ENCODE data around the gene GBP5. TPM values are rescaled to one million over a fixed set of nuclear protein-coding genes. Genes with fewer than 3 reads are reported as not detected.

The GBP5 gene
- total and polyA plus RNA-seq, 2 of the 4 experiments (the other 2 are of a cell fraction): not detected

DNA sequence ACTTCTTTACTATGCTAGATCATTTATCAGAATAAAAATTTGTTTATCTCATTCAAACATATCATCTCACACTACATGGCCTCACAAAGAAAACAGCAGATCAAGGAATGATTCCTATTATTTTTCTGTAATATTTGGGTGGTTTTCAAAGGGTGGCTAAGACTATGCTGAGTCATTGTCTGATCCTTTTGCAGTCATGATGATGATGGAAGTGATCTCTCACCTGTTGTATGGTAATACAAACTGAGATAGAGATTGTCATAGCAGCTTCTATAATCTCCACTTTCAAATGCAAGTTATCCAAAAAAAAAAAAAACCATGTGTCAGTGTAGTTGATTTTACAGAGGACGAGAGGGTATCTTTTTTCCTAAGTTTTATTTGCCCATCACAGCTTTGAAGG lies 37.2 kb upstream of the GBP5 start:
- Histone ChIP-seq H3K56ac (ENCODE audit: extremely low read depth, insufficient read depth, low read length) (no peak overlapping the region), H3K23ac (ENCODE audit: low read depth, low read length) (no peak overlapping the region), H2BK120ac (ENCODE audit: low read depth, low read length) (no peak overlapping the region), H2AK5ac (ENCODE audit: low read depth, low read length) (no peak overlapping the region), H3K14ac (replicated peaks; ENCODE audit: low read depth, low read length) (no peak overlapping the region), H2BK15ac (ENCODE audit: low read depth, low read length) (no peak overlapping the region), H2BK20ac (ENCODE audit: low read depth, low read length) (no peak overlapping the region), H3K9ac (ENCODE audit: low read depth, low read length) (no peak overlapping the region), H3K4me2 (ENCODE audit: low read depth, low read length) (no peak overlapping the region), H3K18ac (ENCODE audit: low read depth, low read length) (no peak overlapping the region), H3K4me1 (ENCODE audit: control insufficient read depth, insufficient read depth, low read length) (no peaks in the 10 kb centered on the region), H3K9me3 (ENCODE audit: control insufficient read depth, insufficient read depth, low read length) (no peaks in the 10 kb centered on the region), H3K4me3 (ENCODE audit: insufficient read depth, low read depth, low read length) (no peak overlapping the region), H3K9me1 (ENCODE audit: insufficient read depth, low read length) (no peaks in the 10 kb centered on the region), H3K4ac (ENCODE audit: low read depth, low read length) (no peak overlapping the region), H4K5ac (ENCODE audit: low read depth, low read length) (no peak overlapping the region), H4K8ac (ENCODE audit: low read depth in 2 of 2, low read length in 2 of 2) (no peak overlapping the region), H4K20me1 (ENCODE audit: insufficient read depth, low read length) (no peaks in the 10 kb centered on the region), H3K27ac (ENCODE audit: insufficient read depth, low read length) (no peak overlapping the region), H2BK5ac (ENCODE audit: low read depth, low read length, poor library complexity, severe bottlenecking) (no peak overlapping the region), H4K91ac (ENCODE audit: insufficient read depth, low read depth, low read length) (no peak overlapping the region), H3K79me1 (ENCODE audit: low read depth in 1 of 2, low read length in 2 of 2) (no peaks in the 10 kb centered on the region), H2AK9ac (replicated peaks; ENCODE audit: low read depth, low read length, poor library complexity) (no peak overlapping the region), H3K27me3 (ENCODE audit: control insufficient read depth, insufficient read depth, low read length) (no peaks in the 10 kb centered on the region), H2AFZ (replicated peaks; ENCODE audit: low read length, poor library complexity) (no peak overlapping the region), H3K36me3 (ENCODE audit: control insufficient read depth, insufficient read depth, low read length) (no peaks in the 10 kb centered on the region)
- ATAC-seq (ENCODE audit: low read depth) (no peak), DNase-seq (no peak)
- intact Hi-C loops (cut with micrococcal nuclease): no loop called here
- dilution Hi-C loops (cut with HindIII; ENCODE audit: low sequenced_read_pairs, unreplicated experiment): no loop called here
- POLR2A ChIA-PET (ENCODE audit: unreplicated experiment): interaction anchor here (0.6 kb wide), 2 partner anchors 147 to 770 kb away, joined by 3 read pairs; no protein-coding TSS in a partner anchor
- TF ChIP-seq RCOR1 (IDR thresholded peaks at IDR 0.05; ENCODE audit: insufficient replicate concordance, low read length) (no peak), NFE2L2 (IDR thresholded peaks at IDR 0.05; ENCODE audit: low read depth, low read length) (peak; percentile 76; the same call in 1 of the 2 replicates)
- in situ Hi-C loops (cut with MboI; ENCODE audit: low sequenced_read_pairs): no loop called here
- no TSS peak for BruUV-seq (replicated peaks)
- CTCF ChIA-PET: no interaction called here
- WGBS, 2 experiments (ENCODE audit: extremely low coverage in 2 of 2, insufficient read length in 1 of 2): no CpG with 5 or more reads among the region's 1 CpG

Measured in IMR-90 (cell line).